Esophagus squamous epithelium (tissue), 5 donors: ENCODE data around the gene KNCN. TPM values are rescaled to one million over a fixed set of nuclear protein-coding genes. Genes with fewer than 3 reads are reported as not detected.
A peak's percentile ranks its signal among the peaks of the same experiment; 100 is the strongest.

Experiments
- DNase-seq: peaks from one replicate; lab custom pipeline; 2025; lab: John Stamatoyannopoulos, UW
- H3K27ac ChIP-seq, 4 donors: fragments of 200-600 bp; sonication (generic); one replicate each; pipeline ENCODE4 v1.5.1; 2016 to 2019; ENCODE audit warnings: mild to moderate bottlenecking in 1 of 4
- H3K27me3 ChIP-seq, 4 donors: fragments of 200-600 bp; sonication (generic); 1 replicate in 3 of 4; 2 replicates in 1 of 4; pipeline versions ENCODE4 v1.5.1 to v1.6.0; 2017 to 2021; ENCODE audit warnings: antibody characterized with exemption in 1 of 4
- H3K36me3 ChIP-seq, 3 donors: fragments of 200-600 bp; sonication (generic); one replicate each; pipeline ENCODE4 v1.5.1; 2016 to 2019
- H3K4me1 ChIP-seq, 3 donors: fragments of 200-600 bp; sonication (generic); one replicate each; pipeline ENCODE4 v1.5.1; 2017 to 2019
- H3K4me3 ChIP-seq, 4 donors: fragments of 200-600 bp; sonication (generic); 1 replicate in 3 of 4; 2 replicates in 1 of 4; pipeline ENCODE4 v1.5.1; 2016 to 2019; ENCODE audit warnings: mild to moderate bottlenecking in 2 of 4, moderate library complexity in 1 of 4
- H3K9me3 ChIP-seq, 3 donors: fragments of 200-600 bp; sonication (generic); one replicate each; pipeline ENCODE4 v1.5.1; 2016 to 2019
- CTCF ChIP-seq, 6 experiments: fragments of 450-650 bp in 4 of 6; fragments of 200-600 bp in 2 of 6; sonication (generic) in 2 of 6; IDR thresholded peaks; one replicate each; pipeline ENCODE4 v1.5.1; 2016 to 2019; ENCODE audit warnings: antibody characterized with exemption in 6 of 6, mild to moderate bottlenecking in 4 of 6, moderate library complexity in 4 of 6
- POLR2A ChIP-seq, 4 donors: fragments of 450-650 bp; IDR thresholded peaks; one replicate each; pipeline ENCODE4 v1.6.1; 2017; ENCODE audit warnings: antibody characterized with exemption in 4 of 4, mild to moderate bottlenecking in 4 of 4, moderate library complexity in 3 of 4
- WGBS, 2 donors: methylation state at CpG; one replicate each; pipeline ENCODE4 v1.1.5; 2018; 5-methylcytosine and 5-hydroxymethylcytosine counted together
- intact Hi-C: fragments of 100-400 bp; cut with DNase I; formaldehyde crosslinking; loops from one replicate; pipeline ENCODE4 v1.15.0; 2022
- total RNA-seq, 4 donors: library from RNA; depleted of rRNA; stranded (reverse); fragments of >200 nt; gene quantifications; one replicate each; pipeline ENCODE4 v1.1.0, GENCODE V29; 2016
- donor health status: DM: yes; HTN: yes; CAD: no.

KNCN gene
- total RNA-seq: not detected

- intact Hi-C loops: no loop called here
- peaks cover 0 to 42% (median 0%) of the 10 kb centered on the region in 4 donors for H3K27me3 ChIP-seq
- no peaks in the 10 kb centered on the region for H3K36me3 ChIP-seq
- H3K4me3 ChIP-seq: no peak within 1 kb of the TSS
- TF ChIP-seq CTCF (IDR thresholded peaks at IDR 0.05): no peak
- no peaks in the 10 kb centered on the region for H3K9me3 ChIP-seq
- 74% methylated on average over 5 of the region's 6 CpGs; no CpG with 5 or more reads in 1 of the 2 donors for WGBS, 2 donors
- no peak within 1 kb of the TSS for H3K27ac ChIP-seq
- DNase-seq: no peak
- peaks cover 0 to 19% (median 0%) of the 10 kb centered on the region in 3 donors for H3K4me1 ChIP-seq
Measured at GRCh38 chr1:46551597-46552095, at the start of gene KNCN. TSS of gene KNCN (minus strand) at chr1:46551647. CDS start at chr1:46551215, 432 bp downstream.

- H3K27ac ChIP-seq: no peak overlapping the region
- no peaks in the 10 kb centered on the region for H3K9me3 ChIP-seq
- intact Hi-C loops: no loop called here
- H3K4me3 ChIP-seq: no peak overlapping the region
- DNase-seq: no peak
- peaks cover 11 to 67% (median 17%) of the 10 kb centered on the region in 3 donors for H3K4me1 ChIP-seq
- no peaks in the 10 kb centered on the region for H3K27me3 ChIP-seq
- 85 to 89% methylated on average over 9 of the region's 9 CpGs for WGBS, 2 donors
- TF ChIP-seq POLR2A (IDR thresholded peaks at IDR 0.05) (no peak), CTCF (IDR thresholded peaks at IDR 0.05) (no peak)
- H3K36me3 ChIP-seq: peaks cover 0 to 11% (median 0%) of the 10 kb centered on the region in 3 donors
Measured at GRCh38 chr1:46599059-46599970, 47.9 kb upstream of the KNCN start.

- WGBS, 2 donors: 84 to 90% methylated on average over 3 of the region's 3 CpGs
- H3K9me3 ChIP-seq: no peaks in the 10 kb centered on the region
- no peak for DNase-seq
- H3K27ac ChIP-seq: no peak overlapping the region
- intact Hi-C loops: no loop called here
- H3K4me3 ChIP-seq: no peak overlapping the region
- peaks cover 8 to 36% (median 13%) of the 10 kb centered on the region in 3 donors for H3K36me3 ChIP-seq
- H3K27me3 ChIP-seq: no peaks in the 10 kb centered on the region
- TF ChIP-seq POLR2A (IDR thresholded peaks at IDR 0.05): no peak
- no peak for TF ChIP-seq CTCF (IDR thresholded peaks at IDR 0.05)
- H3K4me1 ChIP-seq: peaks cover 0 to 46% (median 3%) of the 10 kb centered on the region in 3 donors
Measured at GRCh38 chr1:46596846-46597245, 45.4 kb upstream of the KNCN start.

GRCh38 chr1:46596036-46596435 is 44.6 kb upstream of the KNCN start:
- no peaks in the 10 kb centered on the region for H3K9me3 ChIP-seq
- H3K27me3 ChIP-seq: no peaks in the 10 kb centered on the region
- peaks cover 10 to 44% (median 18%) of the 10 kb centered on the region in 3 donors for H3K36me3 ChIP-seq
- intact Hi-C loops: no loop called here
- 91 to 100% methylated on average over 1 of the region's 1 CpG for WGBS, 2 donors
- peaks cover 0 to 38% (median 0%) of the 10 kb centered on the region in 3 donors for H3K4me1 ChIP-seq
- TF ChIP-seq CTCF (IDR thresholded peaks at IDR 0.05) (no peak), POLR2A (IDR thresholded peaks at IDR 0.05) (no peak)
- DNase-seq: no peak
- H3K27ac ChIP-seq: peak overlapping the region in 2 of 4 donors; percentile 36 to 39
- no peak overlapping the region for H3K4me3 ChIP-seq

GRCh38 chr1:46595127-46595526 is 43.7 kb upstream of the KNCN start:
- intact Hi-C loops: no loop called here
- no peaks in the 10 kb centered on the region for H3K9me3 ChIP-seq
- H3K27me3 ChIP-seq: no peaks in the 10 kb centered on the region
- H3K4me1 ChIP-seq: peaks cover 0 to 29% (median 0%) of the 10 kb centered on the region in 3 donors
- WGBS, 2 donors: 64 to 66% methylated on average over 3 of the region's 3 CpGs
- peak overlapping the region in 2 of 4 donors; percentile 39 to 80 for H3K27ac ChIP-seq
- DNase-seq: no peak
- no peak overlapping the region for H3K4me3 ChIP-seq
- TF ChIP-seq POLR2A (IDR thresholded peaks at IDR 0.05) (no peak), CTCF (IDR thresholded peaks at IDR 0.05) (no peak)
- H3K36me3 ChIP-seq: peaks cover 10 to 53% (median 26%) of the 10 kb centered on the region in 3 donors
